ENCODE results near the gene NEUROD6. TPM values are rescaled to one million over a fixed set of nuclear protein-coding genes. Genes with fewer than 3 reads are reported as not detected.

Gene NEUROD6
- total RNA-seq, 1 experiment from 2014 or later, result not detected

GRCh38 chr7:31373337-31374289 lies 33.1 kb upstream of the NEUROD6 start:
- Mint-ChIP-seq H3K36me3 (ENCODE audit: insufficient read depth, unreplicated experiment) (no peaks in the 10 kb centered on the region), H3K27ac (ENCODE audit: unreplicated experiment) (no peak overlapping the region), H3K27me3 (ENCODE audit: insufficient read depth, unreplicated experiment) (no peaks in the 10 kb centered on the region), H3K9me3 (ENCODE audit: unreplicated experiment) (no peaks in the 10 kb centered on the region), H3K4me1 (ENCODE audit: low read depth, unreplicated experiment) (no peaks in the 10 kb centered on the region), H3K4me3 (ENCODE audit: unreplicated experiment) (no peak overlapping the region)
- Histone ChIP-seq H3K4me3 (ENCODE audit: low read depth, low read length) (no peak overlapping the region), H3K27me3 (replicated peaks; ENCODE audit: control insufficient read depth, insufficient read depth, low read length) (no peaks in the 10 kb centered on the region; the same call in 1 of the 2 replicates), H3K9me3 (no peaks in the 10 kb centered on the region), H3K36me3 (ENCODE audit: control insufficient read depth, insufficient read depth, low read length) (no peaks in the 10 kb centered on the region), H3K4me1 (no peaks in the 10 kb centered on the region)
- DNase-seq, result peak; percentile 72 to 80
- TF ChIP-seq, protein P1, sequence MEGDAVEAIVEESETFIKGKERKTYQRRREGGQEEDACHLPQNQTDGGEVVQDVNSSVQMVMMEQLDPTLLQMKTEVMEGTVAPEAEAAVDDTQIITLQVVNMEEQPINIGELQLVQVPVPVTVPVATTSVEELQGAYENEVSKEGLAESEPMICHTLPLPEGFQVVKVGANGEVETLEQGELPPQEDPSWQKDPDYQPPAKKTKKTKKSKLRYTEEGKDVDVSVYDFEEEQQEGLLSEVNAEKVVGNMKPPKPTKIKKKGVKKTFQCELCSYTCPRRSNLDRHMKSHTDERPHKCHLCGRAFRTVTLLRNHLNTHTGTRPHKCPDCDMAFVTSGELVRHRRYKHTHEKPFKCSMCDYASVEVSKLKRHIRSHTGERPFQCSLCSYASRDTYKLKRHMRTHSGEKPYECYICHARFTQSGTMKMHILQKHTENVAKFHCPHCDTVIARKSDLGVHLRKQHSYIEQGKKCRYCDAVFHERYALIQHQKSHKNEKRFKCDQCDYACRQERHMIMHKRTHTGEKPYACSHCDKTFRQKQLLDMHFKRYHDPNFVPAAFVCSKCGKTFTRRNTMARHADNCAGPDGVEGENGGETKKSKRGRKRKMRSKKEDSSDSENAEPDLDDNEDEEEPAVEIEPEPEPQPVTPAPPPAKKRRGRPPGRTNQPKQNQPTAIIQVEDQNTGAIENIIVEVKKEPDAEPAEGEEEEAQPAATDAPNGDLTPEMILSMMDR (IDR thresholded peaks at IDR 0.05; ENCODE audit: insufficient read depth in 1 of 2, low read depth in 1 of 2, low read length in 1 of 2, severe bottlenecking in 1 of 2, unreplicated experiment in 1 of 2), result peak; percentile 79 to 87
- intact Hi-C loops (cut with micrococcal nuclease; ENCODE audit: unreplicated experiment), result loop anchor here (1.0 to 2.0 kb wide), 6 partner anchors 70 to 363 kb away; no protein-coding TSS in a partner anchor
- no TSS peak for BruUV-seq (replicated peaks)
- ChIA-PET CTCF (interaction anchor here (0.6 to 2.1 kb wide), 5 partner anchors 41 to 697 kb away, joined by 3 to 18 read pairs (median 8); partner anchors contain the start of gene PDE1C), POLR2A (no interaction called here)

DNA sequence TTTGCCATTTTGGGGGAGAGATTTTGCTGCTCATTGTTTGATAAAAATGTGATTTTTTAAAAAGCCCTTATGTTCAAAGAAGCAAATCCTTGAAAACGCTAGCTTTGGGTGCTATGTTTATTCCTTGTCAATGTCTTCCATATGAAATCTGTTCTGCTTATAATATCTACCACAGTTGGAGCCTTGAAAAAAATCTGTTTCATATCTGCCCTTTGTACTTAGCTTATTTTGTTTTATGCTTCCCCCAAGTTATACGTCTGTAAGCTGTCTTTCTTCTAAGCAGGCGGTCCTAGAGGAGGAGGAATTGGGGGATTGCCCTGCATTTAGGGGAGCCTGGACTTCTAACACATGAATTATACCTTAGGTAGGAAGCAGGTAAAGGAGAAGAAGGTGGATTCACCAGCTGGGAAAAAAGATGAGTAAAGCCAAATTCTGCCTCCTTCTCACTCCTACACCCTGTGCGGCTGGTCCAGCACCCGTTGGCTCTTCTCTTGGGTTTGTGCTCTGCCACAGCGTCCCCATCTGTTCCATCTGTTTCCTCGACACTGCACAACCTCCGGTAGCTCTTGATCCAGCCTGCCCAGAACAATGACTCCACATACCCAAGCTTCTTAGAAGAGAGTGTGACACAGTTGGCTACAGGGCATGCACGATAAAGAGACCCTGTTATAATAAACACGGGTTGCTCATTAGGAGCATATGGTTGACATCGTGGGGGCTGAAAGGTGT lies 31.9 kb upstream of the NEUROD6 start:
- no TSS peak for BruUV-seq (replicated peaks)
- Mint-ChIP-seq H3K36me3 (ENCODE audit: insufficient read depth, unreplicated experiment) (no peaks in the 10 kb centered on the region), H3K27me3 (ENCODE audit: insufficient read depth, unreplicated experiment) (no peaks in the 10 kb centered on the region), H3K27ac (ENCODE audit: unreplicated experiment) (no peak overlapping the region), H3K9me3 (ENCODE audit: unreplicated experiment) (no peaks in the 10 kb centered on the region), H3K4me3 (ENCODE audit: unreplicated experiment) (no peak overlapping the region), H3K4me1 (ENCODE audit: low read depth, unreplicated experiment) (no peaks in the 10 kb centered on the region)
- DNase-seq, result no peak
- no peaks in the 10 kb centered on the region for H3K9me3 ChIP-seq
- TF ChIP-seq, protein P1 (IDR thresholded peaks at IDR 0.05; ENCODE audit: insufficient read depth in 1 of 2, low read depth in 1 of 2, low read length in 1 of 2, severe bottlenecking in 1 of 2, unreplicated experiment in 1 of 2), result no peak
- no peak overlapping the region for H3K4me3 ChIP-seq (ENCODE audit: low read depth, low read length)
- no peaks in the 10 kb centered on the region; the same call in 1 of the 2 replicates for H3K27me3 ChIP-seq (replicated peaks; ENCODE audit: control insufficient read depth, insufficient read depth, low read length)
- intact Hi-C loops (cut with micrococcal nuclease; ENCODE audit: unreplicated experiment), result loop anchor here (2.0 kb wide), 3 partner anchors 116 to 180 kb away; no protein-coding TSS in a partner anchor
- no peaks in the 10 kb centered on the region for H3K4me1 ChIP-seq
- no peaks in the 10 kb centered on the region for H3K36me3 ChIP-seq (ENCODE audit: control insufficient read depth, insufficient read depth, low read length)
- CTCF ChIA-PET, result interaction anchor here (0.7 to 2.1 kb wide), 5 partner anchors 42 to 261 kb away, joined by 3 to 18 read pairs (median 4); no protein-coding TSS in a partner anchor
- POLR2A ChIA-PET, result no interaction called here

DNA sequence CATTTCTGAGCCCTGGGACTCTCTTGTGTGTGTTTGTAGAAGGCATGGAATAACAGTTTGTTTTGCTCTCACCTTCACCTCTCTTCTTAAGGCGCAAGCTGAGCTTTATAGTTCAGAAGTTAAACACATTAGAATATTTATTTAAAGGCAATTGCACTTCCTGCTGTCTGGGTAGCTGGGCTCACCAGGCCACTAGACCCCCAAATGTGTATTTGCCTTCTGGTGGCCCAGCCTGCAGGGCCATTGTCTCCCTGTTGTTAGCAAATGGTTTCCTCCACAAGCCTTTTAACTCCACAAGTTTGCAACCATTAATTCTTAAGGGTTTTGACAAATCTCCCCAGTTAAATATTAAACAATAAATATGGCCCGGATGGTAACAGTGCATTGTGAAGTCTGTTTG lies 31.1 kb upstream of the NEUROD6 start:
- ChIA-PET CTCF (interaction anchor here (0.7 to 1.0 kb wide), 2 partner anchors 237 to 262 kb away, joined by 3 read pairs; no protein-coding TSS in a partner anchor), POLR2A (no interaction called here)
- no peak overlapping the region for H3K4me3 ChIP-seq (ENCODE audit: low read depth, low read length)
- no peak overlapping the region for H3K27ac Mint-ChIP-seq (ENCODE audit: unreplicated experiment)
- H3K4me3 Mint-ChIP-seq (ENCODE audit: unreplicated experiment), result no peak overlapping the region
- H3K27me3 ChIP-seq (replicated peaks; ENCODE audit: control insufficient read depth, insufficient read depth, low read length), result no peaks in the 10 kb centered on the region; the same call in 1 of the 2 replicates
- no peaks in the 10 kb centered on the region for H3K4me1 ChIP-seq
- intact Hi-C loops (cut with micrococcal nuclease; ENCODE audit: unreplicated experiment), result loop anchor here (2.0 kb wide), 3 partner anchors 117 to 181 kb away; no protein-coding TSS in a partner anchor
- TF ChIP-seq, protein P1 (IDR thresholded peaks at IDR 0.05; ENCODE audit: insufficient read depth in 1 of 2, low read depth in 1 of 2, low read length in 1 of 2, severe bottlenecking in 1 of 2, unreplicated experiment in 1 of 2), result no peak
- no peaks in the 10 kb centered on the region for H3K36me3 ChIP-seq (ENCODE audit: control insufficient read depth, insufficient read depth, low read length)
- no peaks in the 10 kb centered on the region for H3K9me3 ChIP-seq
- H3K27me3 Mint-ChIP-seq (ENCODE audit: insufficient read depth, unreplicated experiment), result no peaks in the 10 kb centered on the region
- no peak for DNase-seq
- BruUV-seq (replicated peaks), result no TSS peak
- H3K36me3 Mint-ChIP-seq (ENCODE audit: insufficient read depth, unreplicated experiment), result no peaks in the 10 kb centered on the region
- H3K4me1 Mint-ChIP-seq (ENCODE audit: low read depth, unreplicated experiment), result no peaks in the 10 kb centered on the region
- no peaks in the 10 kb centered on the region for H3K9me3 Mint-ChIP-seq (ENCODE audit: unreplicated experiment)

Measured in Caco-2 (cell line).